ENCODE data around the gene GLDC.
"Not testable (repeated sequence)": the region's sequence is repeated elsewhere in the genome, so short reads cannot be mapped to it uniquely, and the experiment has no call there.

Gene GLDC

GRCh38 chr9:6565312-6565711 is 80.2 kb downstream of the GLDC start:
- DNase-seq: no peak

- DNase-seq: peak; percentile 32
Observed at GRCh38 chr9:6564868-6565267, 80.7 kb downstream of the GLDC start.

DNA sequence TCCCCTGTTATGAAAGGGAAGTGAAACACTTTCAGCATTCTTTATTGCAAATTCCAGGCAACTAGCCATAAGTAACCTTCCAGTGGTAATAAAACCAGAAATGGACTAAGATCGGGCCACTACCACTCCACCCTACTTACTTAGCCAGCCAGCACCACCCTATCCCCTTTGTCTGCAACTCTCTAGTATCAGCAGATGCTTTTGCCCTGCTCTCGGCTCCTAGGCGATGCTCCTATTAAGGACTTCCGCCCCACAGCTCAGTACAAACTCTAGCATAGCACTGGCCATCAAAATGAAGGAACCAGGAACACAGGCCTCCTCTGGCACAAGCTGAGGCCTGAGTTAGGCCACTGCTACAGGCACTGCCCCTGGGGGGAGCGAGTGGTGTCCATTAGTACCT is 81.2 kb downstream of the GLDC start:
- DNase-seq: peak; percentile 42

- DNase-seq: no peak
Observed at GRCh38 chr9:6562871-6563430, 82.6 kb downstream of the GLDC start.

DNA sequence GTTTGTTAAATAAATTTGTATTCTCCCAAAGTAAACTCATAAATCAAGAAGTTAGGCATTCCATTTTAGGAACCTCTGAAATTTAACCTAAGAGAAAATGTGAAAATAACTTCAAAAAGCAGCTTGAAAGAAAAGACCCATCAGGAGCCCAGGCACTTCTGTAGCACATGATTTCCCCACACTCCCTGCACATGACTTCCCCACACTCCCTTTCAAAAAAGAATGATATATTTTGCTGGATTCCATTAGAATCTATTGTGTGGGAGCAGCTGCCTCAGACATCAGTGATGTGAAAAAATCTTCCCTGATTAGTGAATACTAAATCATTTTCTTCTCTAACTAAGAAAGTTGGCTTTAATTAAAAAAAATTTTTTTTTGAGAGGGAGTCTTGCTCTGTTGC is 83.3 kb downstream of the GLDC start:
- DNase-seq: no peak

DNA sequence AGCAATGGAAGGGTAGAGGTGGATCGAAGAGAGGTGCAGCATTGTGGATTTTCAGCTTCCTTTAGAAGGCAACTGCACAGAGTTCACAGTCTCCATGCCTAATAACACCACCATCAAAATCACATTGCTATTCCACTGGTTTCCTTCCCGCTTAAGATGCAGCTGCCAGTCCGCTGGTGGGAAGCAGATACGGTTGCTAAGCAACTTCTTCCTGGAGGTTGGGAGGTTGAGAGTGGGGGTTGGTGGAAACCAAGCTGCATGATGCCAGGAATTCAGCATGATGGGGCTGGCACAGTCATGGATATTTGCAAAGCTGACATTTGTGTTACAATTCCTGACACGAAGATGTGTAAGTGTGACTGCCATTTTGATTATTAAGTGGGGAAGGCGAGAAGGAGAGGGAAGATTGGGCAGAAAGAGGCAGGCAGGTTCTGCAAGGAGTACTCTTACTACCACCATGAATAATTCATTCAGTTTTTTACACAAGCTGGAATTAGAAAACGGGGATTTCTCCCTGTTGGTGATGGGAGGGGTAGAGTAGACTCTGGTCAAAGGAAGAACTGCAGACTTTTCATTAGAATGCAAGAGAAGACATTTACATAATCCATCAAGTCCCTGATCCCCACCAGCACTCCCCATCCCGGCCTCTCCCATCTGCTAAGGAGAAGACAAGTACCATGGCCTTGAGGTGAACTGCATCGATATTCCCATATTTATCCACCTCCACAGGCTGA is 87.5 kb downstream of the GLDC start:
- DNase-seq: no peak

- no peak for DNase-seq
Observed at GRCh38 chr9:6553866-6554265, 91.7 kb downstream of the GLDC start.

- DNase-seq: peak; percentile 38
Observed at GRCh38 chr9:6552498-6553121, 92.9 kb downstream of the GLDC start.

DNA sequence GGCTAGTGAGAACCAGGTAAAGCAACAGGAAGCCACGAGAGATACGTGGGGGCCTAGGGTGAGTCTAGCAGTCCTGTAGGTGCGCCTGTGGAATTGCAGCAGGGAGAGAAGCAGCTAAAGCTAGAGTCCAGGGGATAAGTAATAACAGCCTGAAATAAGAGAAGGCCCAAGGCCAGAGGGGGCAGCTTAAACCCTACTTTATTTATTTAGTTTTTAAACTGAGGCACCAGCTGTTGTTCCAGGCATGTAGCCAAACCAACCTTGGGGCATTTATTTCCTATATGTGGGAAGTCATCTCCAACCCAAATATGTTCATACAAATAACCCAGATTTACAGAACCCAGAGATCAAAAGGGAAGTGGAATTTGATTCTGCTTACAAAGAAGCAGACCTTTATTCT is 93.5 kb downstream of the GLDC start:
- DNase-seq: peak; percentile 56

GRCh38 chr9:6551136-6551535 is 94.4 kb downstream of the GLDC start:
- DNase-seq: no peak

- DNase-seq: no peak
Observed at GRCh38 chr9:6549106-6549800, 96.3 kb downstream of the GLDC start.

- DNase-seq: no peak
Observed at GRCh38 chr9:6545017-6545691, 100.4 kb downstream of the GLDC start.

- DNase-seq: no peak
Observed at GRCh38 chr9:6543204-6543603, 102.3 kb downstream of the GLDC start.

- DNase-seq: not testable (repeated sequence)
Observed at GRCh38 chr9:6542617-6543016, 102.9 kb downstream of the GLDC start.

GRCh38 chr9:6538666-6539071 is 106.9 kb downstream of the GLDC start:
- DNase-seq: peak; percentile 26

- DNase-seq: no peak
Observed at GRCh38 chr9:6535594-6535993, 109.9 kb downstream of the GLDC start.

GRCh38 chr9:6525326-6526045 is 120.0 kb downstream of the GLDC start:
- DNase-seq: peak; percentile 49

DNA sequence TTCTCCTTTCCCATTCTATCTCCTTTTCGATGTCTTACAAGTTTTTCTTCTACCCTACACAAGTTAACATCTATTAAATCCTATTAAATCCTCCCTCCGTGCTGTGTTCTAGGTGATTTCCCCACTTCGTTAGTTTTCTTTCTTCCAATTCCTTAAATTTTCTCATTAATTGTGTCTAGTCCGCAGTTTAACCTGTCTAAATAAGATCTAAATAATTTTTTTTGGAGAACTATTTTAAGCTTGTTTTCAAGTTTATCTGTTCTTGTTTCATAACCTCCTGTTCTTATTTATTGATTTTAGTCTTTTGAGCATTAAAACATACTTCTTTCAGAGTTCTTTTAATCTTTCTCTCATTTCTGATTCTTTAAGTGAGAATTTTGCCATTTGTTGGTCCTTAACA is 123.3 kb downstream of the GLDC start:
- DNase-seq: no peak

DNA sequence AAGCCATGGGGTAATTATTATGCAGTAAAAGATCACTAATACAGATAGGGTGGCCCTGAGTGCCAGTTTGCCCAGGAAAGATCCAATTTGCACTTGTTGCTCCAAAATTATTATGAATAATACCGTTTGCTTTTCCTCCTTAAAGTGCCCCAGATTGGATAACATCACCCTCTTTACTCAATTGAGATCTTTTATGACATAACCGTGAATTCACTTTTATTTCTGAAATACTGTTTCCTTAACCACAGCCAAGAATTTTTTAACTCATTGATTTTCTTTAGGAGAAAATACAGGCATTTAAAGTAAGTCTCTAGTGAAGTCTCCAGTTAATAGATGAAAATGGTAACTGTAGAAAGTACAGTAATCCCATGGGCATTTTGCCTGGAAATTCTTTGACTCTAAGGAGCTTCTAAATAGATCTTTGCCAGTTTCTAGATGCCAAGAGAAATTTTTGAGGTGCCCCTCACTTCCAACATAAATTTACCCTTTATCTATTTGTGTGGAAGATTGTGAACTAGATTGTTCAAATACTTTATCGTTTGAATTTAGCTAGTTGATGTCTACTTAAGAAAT is 133.4 kb downstream of the GLDC start:
- DNase-seq: peak; percentile 23

GRCh38 chr9:6506571-6506970 is 139.0 kb downstream of the GLDC start:
- DNase-seq: peak; percentile 57

DNA sequence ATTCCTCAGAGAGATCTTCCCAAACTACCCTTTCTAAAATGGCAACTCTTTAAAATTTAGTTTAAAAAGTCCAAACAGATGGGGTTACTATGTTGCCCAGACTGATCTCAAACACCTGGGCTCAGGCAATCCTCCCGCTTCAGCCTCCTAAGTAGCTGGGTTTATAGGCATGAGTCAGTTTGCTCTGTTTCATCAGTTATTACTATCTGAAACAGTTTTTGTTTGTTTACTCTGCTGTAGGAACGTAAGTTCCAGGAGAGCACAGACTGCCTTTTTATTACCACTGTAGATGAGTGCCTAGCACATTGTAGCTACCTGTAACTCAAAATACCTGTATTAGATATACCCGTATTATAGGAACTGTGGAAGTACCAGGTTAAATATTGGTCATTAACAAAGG is 143.1 kb downstream of the GLDC start:
- DNase-seq: no peak
